GM18526 (cell line): ENCODE data around the gene IGSF21.

Source experiments
- POLR2A ChIP-seq: IDR thresholded peaks from 3 replicates; pipeline ENCODE4 v1.6.1; 2011; ENCODE audit not compliant: insufficient read length; ENCODE audit errors: extremely low read depth

Gene IGSF21

GRCh38 chr1:18313523-18313922, 205.9 kb downstream of the IGSF21 start:
- no peak for TF ChIP-seq POLR2A

GRCh38 chr1:18314399-18314798, 206.8 kb downstream of the IGSF21 start:
- TF ChIP-seq POLR2A: no peak

DNA sequence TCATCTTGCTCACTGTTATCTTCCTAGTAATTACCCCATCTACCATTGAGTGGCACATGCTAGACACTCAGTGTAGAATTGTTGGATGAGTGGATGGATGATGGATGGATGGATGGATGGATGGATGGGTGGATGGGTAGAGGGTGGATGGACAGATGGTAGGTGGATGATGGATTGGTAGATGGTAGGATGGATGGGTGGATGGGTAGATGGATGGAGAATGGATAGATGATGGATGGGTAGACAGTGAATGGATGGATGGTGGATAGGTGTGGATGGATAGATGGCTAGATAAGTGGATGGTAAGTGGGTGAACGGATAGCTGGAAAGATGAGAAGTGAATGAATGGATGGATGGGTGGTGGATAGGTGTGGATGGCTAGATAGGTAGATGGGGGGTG, 207.9 kb downstream of the IGSF21 start:
- TF ChIP-seq POLR2A: no peak

- no peak for TF ChIP-seq POLR2A
Observed at GRCh38 chr1:18316764-18317163, 209.2 kb downstream of the IGSF21 start.

DNA sequence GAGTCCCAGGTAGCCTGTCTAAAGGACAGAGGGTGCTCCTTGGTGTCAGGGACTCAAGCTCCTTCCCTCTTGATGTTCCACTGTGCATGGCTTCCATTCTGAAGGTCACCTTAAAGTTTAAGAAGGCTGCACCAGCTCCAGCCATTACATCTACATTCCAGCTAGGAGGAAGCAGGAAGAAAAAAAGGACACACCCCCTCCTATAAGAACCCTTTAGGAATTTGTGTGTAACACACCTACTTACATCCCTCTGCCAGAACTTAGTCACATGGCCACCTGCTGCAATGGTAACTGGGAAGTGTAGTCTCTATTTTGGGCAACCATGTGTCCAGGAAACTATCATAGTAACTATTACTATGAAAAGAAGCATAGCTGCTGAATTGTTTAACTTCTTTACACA, 211.5 kb downstream of the IGSF21 start:
- no peak for TF ChIP-seq POLR2A

- no peak for TF ChIP-seq POLR2A
Observed at GRCh38 chr1:18320051-18320450, 212.5 kb downstream of the IGSF21 start.

- TF ChIP-seq POLR2A: no peak
Observed at GRCh38 chr1:18322368-18323032, 214.9 kb downstream of the IGSF21 start.

- TF ChIP-seq POLR2A: no peak
Observed at GRCh38 chr1:18323259-18323658, 215.7 kb downstream of the IGSF21 start.

DNA sequence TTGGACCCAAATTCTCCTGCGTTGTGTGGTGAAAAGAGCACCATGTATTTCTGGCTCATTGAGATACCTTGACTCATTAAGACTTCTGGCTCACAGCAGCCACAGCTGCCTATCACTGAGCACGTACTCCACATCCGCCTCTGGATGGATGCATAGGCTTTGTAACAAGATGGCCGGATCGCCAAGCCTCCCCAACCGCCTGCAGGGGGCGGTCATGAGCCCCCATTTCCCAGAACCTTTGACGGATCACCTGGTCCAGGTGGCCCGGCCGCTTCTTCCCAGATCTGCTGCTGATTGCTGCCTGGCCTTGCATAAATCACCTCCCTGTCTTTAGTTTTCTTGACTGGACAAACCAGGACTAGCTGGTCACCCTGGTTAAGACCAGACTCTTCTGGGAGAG, 216.6 kb downstream of the IGSF21 start:
- TF ChIP-seq POLR2A: no peak

- TF ChIP-seq POLR2A: no peak
Observed at GRCh38 chr1:18325136-18325535, 217.5 kb downstream of the IGSF21 start.

DNA sequence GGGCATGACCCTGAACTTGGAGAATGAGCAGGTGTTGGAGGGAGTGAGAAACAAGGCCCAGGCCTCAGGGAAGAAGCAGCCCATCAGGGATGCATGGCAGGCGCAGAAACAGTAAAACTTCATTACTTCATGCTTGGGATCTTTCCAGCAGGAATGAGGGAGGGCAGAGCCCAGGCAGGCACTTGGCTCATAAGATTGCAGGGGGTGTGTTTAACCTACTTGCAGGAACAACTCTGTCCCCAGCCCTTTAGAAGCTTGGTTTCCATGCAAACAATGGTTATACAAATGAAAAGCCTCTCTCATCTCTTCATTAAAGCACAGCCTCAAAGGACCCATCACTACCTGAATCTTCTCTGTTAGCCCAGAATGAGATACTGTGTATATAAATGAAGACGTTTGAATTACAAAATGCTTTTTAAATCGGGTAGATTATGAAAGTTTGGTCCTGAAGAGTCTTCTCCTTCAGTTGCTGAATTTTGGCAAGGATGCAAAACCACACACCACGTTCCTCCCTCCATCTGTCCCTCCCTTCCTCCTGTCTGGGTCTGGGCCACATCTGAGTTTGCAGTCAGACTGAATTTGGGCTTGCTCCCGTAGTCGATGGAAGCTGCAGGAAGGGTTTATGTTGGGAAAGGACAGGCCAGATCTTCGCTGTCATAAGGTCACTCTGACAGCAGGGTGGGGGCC, 218.8 kb downstream of the IGSF21 start:
- TF ChIP-seq POLR2A: no peak

GRCh38 chr1:18327650-18328049, 220.1 kb downstream of the IGSF21 start:
- TF ChIP-seq POLR2A: no peak

- no peak for TF ChIP-seq POLR2A
Observed at GRCh38 chr1:18328803-18329202, 221.2 kb downstream of the IGSF21 start.

DNA sequence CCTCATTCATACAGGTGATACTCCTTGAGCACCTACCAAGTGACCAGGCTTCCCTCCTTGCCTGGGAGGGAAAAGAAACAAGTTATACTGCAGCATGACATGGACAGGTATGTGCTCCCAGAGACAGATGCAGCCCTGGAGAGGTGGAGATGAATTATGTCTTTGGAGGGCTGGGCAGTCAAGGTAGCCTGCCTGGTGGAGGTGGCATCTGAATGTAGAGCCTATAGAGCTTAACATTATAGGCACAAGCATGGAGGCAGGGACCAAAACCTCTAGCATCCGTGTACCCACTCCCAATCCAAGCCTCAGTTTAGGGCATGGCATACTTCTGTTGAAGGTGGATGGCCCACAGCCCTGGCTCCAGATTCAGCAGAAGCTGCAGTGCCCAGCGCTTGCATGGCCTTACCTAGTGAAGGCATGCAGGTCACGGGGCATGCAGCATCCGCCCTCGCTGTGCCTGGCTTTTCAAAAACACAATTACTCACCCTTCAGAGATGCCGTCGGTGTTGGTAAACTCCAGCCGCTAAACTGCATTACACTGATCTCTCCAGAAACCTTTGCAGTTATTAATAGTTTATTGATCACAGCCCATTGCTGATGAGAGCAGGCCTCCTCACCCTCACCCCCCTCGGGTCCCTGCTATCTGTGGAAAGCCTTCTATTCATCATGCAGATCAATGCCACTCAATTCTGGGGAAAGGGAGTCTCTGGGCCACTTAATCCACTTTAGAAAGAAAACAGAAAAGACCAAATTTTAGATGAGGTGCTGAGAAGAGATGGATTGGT, 222.1 kb downstream of the IGSF21 start:
- TF ChIP-seq POLR2A: no peak

- TF ChIP-seq POLR2A: no peak
Observed at GRCh38 chr1:18332576-18332975, 225.0 kb downstream of the IGSF21 start.

GRCh38 chr1:18333220-18333619, 225.6 kb downstream of the IGSF21 start:
- TF ChIP-seq POLR2A: no peak
